Measurements from ENCODE around the gene TAF3.

Gene TAF3

DNA sequence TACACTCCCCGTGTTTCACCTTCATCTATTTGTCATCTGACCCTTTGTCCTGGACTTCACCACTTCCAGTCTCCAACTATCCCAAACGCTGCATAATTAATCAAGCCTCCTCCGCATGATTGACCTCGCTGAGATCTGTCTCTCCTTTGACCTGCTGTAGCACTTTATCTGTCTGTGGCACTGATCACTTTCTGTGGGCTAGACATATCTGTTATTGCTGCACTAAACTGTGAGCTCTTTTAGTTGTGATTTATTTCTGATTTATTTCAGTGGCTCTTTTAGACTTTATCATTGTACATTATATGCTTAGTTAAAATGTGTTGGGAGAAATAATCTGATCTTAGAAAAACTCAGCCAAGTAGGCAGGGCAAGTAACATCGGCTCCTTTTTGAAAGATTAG is 144.3 kb downstream of the TAF3 start:
- no peak for DNase-seq (ENCODE audit: low read depth in 2 of 2, low spot score in 1 of 2)

DNA sequence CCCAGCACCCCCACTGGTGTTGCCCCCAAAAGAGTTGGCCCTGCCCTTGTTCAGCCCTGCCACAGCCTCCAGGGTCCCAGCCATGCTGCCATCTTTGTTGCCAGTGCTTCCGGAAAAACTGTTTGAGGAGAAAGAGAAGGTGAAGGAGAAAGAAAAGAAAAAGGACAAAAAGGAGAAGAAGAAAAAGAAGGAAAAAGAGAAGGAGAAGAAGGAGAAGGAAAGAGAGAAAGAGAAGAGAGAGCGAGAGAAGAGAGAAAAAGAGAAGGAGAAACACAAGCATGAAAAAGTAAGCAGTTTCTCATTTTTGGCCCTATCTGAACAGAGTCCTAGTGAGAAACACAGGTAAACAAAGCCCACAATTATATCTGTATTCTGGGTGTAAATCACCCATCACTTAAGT is 147.2 kb downstream of the TAF3 start:
- no peak for DNase-seq (ENCODE audit: low read depth in 2 of 2, low spot score in 1 of 2)

DNA sequence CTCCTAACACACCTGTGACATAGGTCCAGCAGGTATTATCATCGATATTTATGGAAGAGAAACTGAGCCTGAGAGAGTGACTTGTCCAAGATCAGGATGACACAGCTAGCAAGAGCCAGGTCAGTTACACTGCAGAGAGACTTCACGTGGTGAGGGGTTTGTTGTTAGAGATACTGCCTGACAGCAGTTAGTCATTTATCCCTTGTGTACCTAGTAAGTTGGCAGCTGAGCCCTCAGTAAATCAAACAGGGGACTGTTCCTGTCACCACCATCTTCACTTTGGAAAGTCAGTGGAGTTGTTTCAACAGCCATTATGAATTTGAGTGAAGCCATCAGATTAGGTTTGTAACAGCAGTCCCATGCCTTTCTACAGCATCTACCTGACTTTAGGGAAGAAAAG is 148.7 kb downstream of the TAF3 start:
- no peak for DNase-seq (ENCODE audit: low read depth in 2 of 2, low spot score in 1 of 2)

DNA sequence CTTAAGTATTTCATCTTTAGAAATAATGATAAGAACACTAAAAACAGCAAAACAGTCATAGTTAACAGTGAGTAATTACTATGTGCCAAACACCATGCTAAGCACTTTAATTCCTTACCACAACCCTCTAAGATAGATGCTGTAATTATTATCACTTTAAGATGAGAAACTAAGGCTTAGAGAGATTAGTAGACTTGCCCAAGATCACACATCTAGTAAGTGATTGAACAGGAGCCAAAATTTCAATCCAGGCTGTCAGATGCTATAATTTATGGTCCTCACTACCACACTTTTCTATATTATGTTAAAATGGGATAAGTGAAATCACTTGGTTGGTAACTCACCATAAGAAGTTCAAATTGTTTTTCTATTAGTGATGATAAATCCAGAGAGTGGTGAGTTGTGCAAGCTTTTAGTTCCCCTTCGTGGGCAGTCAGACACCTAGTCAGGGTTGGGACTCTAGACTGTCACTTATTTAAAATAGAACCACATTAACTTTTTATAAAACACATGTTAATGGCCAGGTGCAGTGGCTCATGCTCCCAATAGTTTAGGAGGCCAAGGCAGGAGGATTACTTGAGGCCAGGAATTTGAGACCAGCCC is 150.3 kb downstream of the TAF3 start:
- DNase-seq (ENCODE audit: low read depth in 2 of 2, low spot score in 1 of 2) = no peak

DNA sequence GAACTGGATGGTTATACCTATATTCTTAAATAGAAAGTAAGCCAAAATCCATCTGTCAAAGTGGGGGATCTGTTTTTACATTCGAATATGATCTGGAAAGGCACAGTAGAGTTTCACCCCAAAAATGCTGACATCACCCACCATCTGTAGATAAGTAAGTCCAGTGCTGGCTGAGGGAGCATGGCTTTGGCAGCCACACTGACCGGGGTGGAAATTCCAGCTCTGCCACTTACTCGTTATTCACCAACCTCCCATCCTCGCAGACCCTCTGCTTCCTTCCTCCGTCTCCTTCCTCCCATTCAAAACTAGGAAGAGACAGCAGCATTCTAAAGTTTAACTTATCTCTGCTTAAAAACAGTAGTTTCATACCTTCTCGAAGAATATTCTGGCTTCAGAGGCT is 151.3 kb downstream of the TAF3 start:
- DNase-seq (ENCODE audit: low read depth in 2 of 2, low spot score in 1 of 2) = no peak

DNA sequence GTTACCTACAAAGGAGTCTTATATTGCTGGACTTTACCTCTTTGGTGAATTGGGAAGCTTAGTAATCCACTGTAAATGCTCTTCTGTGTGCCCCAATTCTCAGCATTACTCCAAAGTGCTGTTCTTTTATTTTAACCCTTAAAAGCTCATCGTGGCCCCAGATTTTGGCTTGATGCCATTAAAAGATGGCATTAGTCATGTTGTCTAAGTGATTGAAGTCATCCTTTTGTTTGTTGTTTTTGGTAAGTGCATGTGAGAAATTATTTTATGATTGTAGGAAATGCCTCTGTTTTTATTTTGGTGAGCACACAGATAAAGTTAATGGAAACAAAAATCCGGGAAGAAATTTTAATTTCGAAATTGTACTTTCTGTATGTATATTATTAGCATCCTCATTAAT is 153.6 kb downstream of the TAF3 start:
- DNase-seq (ENCODE audit: low read depth in 2 of 2, low spot score in 1 of 2) = no peak

DNA sequence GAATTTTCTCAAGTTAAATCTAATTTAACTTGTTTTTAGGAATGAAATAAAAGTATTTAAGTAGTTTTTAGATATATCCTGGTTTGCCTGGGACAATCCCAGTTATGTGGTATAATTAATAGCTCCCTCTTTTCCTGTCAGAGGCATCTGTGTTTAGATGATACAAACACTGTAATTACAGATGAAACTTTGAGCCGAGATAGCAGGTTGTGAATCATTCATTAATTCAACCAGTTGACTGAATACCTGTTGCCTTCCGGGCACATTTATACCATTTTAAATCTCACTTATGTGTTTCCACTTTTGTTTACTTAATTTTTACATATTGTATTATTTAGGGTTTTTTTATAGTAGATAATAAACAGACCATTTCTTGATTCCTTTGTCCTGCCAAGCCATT is 154.1 kb downstream of the TAF3 start:
- DNase-seq (ENCODE audit: low read depth in 2 of 2, low spot score in 1 of 2) = no peak

DNA sequence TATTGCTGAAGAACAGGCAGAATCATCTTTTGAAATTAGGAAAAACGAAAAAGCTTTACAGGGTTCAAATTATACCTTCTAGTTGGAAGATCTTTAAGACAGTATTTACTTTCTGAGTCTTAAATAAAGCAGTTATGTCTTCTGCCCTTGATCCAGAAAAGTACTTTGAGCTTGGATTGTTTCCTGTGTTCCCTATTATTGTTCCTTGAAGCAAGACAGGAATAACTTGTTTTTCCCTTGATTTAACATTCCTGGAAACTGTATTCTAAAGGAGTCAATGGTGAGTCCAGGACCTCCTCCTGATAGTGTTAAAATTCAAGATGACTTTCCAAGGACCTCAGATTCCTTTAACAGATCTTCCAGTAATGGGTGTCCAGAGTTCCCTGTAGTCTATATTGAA is 161.9 kb downstream of the TAF3 start:
- no peak for DNase-seq (ENCODE audit: low read depth in 2 of 2, low spot score in 1 of 2)

DNA sequence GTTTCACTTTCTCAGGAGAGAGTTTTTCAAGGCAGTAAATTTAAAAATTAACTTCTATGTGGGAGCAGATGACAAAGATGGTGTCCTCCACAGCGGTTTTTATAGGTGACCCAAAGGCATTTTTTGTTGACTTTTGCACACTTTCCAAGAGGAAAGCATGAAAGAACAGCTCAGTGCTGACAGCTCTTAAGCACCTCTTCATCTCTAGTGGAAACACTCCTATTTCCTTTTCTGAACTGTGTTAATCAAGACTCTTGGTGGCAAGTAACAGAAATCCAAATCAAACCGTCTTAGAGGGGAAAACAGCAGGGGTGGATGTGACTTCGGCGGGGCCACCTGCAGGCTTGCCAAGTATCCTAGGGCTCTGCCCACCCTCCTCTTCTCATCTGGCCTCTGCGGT is 164.4 kb downstream of the TAF3 start:
- DNase-seq (ENCODE audit: low read depth in 2 of 2, low spot score in 1 of 2) = no peak

DNA sequence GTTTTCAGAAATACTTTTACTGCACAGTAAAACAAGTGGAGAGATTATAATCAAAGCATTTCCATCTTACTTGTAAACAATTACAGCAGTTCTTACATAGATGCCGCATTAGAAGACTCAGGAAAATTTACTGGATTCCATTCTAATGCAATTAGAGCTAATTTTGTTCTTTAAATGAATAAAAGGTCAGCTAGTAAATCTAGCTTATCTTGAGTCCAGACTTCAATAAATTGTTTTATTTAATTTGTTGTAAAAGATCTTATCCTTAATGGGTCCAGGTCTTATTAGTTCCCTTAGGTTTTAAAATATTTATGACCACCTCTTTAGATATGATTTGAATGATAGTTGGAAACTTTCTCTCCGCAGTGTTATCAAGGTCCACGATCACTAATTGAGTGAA is 166.0 kb downstream of the TAF3 start:
- DNase-seq (ENCODE audit: low read depth in 2 of 2, low spot score in 1 of 2) = no peak

DNA sequence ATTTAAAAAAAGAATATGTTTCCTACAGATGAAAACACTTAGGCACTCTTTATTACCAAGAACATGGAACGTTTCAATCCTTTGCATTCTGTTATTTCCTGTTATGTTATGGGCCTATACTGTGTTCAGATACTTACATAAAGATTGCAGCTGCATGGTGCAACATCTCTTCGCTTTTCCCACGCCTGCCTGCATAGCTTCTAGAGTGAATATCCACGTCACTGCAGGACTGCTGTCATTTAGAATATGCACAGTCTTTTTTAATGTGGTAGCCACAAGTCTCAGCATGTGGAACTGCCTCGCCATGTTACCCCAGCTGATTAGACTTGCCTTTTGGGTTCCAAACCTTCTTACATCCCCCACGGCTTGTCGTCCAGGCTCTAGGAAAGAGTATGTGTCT is 166.6 kb downstream of the TAF3 start:
- no peak for DNase-seq (ENCODE audit: low read depth in 2 of 2, low spot score in 1 of 2)

DNA sequence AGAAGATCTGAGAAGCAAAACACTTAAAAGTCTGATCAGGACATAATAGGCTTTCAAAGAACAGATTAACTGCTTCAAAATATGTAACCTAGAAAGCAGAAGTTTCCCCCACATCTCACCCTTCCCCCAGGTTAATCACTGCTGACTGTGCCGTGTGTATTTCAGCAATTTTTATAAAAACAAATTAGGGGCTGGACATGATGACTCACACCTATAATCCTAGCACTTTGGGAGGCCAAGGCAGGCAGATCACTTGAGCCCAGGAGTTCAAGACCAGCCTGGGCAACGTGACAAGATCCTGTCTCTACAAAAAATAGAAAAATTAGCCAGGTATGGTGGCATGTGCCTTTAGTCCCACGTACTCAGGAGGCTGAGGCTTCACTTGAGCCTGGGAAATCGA is 168.5 kb downstream of the TAF3 start:
- DNase-seq (ENCODE audit: low read depth in 2 of 2, low spot score in 1 of 2) = no peak

DNA sequence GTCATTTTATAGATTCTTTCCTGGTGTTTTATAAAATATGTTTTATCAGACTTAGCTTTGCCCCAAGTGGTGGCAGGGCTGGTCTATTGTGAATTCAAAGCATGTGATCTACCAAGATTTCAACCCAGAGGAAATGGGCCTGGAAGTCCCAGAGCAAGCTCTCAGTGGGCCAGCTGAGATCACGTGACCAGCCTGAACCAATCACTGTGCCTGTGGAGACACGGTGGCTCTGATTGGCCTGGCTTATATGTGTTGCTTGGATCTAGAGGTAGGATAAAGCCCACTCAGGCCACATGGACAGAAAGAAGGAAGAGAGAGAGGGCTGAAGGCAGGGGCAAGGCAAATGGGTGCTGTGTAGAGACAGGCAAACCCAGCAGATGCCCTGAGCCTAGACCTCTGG is 170.7 kb downstream of the TAF3 start:
- DNase-seq (ENCODE audit: low read depth in 2 of 2, low spot score in 1 of 2) = no peak

DNA sequence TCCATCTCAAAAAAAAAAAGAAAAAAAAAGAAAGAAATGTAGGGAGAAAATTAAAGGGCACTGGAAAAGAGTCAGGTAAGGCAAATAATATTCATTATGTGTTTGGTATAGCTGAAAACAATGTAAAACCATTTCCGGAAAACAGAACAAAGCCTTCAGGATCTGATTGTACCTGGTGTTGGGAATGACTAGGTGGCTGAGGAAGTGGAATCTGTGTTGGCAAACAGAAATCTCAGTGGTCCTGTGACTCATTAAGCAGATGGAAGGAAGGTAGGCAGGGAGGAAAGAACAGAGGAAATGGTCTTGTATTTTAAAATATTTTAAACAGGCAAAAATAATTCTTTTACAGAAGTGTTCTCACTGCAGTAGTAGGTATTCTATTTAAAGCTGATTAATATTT is 180.5 kb downstream of the TAF3 start:
- no peak for DNase-seq (ENCODE audit: low read depth in 2 of 2, low spot score in 1 of 2)

DNA sequence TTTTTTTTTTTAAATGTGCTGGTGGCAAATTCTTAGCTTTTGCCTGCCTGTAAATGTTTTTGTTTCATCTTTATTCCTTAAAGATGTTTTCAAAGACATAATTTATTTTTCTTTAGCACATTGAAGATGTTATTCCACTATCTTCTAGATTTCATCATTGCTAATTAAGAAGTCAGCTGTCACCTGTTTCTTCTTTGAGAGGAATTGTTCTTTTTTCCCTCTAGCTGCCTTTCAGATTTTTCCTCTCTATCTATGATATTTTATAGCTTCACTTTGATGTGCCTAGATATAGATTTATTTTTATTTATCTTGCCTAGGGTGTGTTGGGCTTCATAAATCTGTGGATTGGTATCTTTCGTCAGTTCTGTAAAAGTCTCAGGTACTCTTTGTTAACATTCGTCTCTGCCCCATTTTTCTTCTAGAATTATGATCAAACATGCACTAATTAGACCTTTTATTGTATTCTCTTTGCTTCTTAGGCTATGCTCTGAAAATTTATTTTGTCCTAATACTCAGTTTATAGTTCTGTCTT is 186.2 kb downstream of the TAF3 start:
- no peak for DNase-seq (ENCODE audit: low read depth in 2 of 2, low spot score in 1 of 2)

DNA sequence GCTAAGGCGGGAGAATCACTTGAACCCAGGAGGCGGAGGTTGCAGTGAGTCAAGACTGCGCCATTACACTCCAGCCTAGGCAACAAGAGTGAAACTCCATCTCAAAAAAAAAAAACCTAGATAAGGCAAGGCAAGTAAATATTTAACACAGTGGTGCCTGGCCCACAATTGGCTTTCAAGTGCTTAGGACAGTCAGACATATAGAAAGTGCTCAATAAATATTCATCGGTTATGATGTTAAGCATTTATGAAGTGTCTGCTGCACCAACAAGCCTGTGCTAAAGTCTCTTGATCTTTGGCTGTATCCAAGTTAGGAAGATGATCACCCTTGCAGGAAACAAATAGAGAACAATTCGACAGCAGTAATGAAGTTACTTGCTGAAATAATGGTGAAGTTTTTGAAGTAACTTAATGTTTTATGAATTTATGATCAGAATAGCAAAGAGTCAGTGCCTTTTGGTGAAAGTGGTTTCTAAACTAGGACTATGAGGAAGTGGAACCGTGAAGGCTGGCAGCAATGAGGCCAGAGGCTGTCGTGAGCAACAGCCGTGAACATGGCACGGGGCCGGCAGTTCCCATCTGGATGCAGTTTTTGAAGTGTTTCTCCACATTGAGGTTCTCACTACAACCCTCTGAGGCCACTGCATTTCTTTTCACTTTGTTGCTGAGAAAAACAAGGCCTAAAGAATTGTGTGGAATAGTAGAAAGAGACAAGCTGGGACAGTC is 188.1 kb downstream of the TAF3 start:
- no peak for DNase-seq (ENCODE audit: low read depth in 2 of 2, low spot score in 1 of 2)

DNA sequence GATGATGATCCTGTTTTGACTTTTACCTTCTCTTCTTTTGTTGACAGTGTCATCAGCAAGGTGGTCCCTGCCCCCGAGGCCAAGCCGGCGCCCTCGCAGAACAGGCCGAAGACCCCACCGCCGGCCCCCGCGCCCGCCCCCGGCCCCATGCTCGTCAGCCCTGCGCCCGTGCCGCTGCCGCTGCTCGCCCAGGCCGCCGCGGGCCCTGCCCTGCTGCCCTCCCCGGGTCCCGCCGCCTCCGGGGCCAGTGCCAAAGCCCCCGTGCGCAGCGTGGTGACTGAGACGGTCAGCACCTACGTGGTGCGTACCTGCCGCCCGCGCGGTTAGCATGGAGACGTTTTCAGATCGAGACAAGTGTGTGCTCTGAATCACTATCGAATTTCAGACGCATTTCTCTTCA is 190.7 kb downstream of the TAF3 start:
- no peak for DNase-seq (ENCODE audit: low read depth in 2 of 2, low spot score in 1 of 2)

DNA sequence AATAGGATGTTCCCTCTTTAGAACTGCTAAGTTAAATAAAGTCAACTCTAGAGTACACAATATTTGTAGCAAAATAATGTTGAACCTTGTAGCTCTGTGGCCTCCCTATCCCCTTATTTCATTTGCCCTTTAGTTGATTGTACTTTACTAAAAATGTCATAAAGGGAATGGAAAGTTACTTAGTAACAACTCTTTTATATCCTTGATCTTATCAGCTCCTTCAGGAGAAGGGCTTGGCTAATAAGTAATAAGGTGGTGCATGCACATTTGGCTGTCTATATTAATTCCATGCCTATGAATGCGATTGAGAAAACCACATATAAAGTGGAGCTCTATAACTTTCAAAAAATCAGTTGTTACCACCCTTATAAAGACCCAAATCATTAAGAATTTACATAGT is 194.7 kb downstream of the TAF3 start:
- no peak for DNase-seq (ENCODE audit: low read depth in 2 of 2, low spot score in 1 of 2)

DNA sequence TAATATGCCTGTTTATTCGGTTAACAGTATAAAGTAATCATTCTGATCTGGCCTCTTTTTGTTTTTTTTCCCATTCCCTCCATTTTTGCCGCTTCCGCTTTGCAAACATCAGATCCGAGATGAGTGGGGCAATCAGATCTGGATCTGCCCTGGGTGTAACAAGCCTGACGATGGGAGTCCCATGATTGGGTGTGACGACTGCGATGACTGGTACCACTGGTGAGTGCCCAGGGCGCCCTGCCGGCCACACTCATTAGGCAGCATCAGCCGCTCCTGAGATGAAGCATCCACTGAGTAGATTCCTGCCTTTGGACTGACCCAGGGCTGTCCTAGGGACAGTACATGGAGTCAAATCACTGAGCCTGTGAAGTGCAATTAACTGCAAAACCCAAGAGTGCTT is 195.3 kb downstream of the TAF3 start:
- DNase-seq (ENCODE audit: low read depth in 2 of 2, low spot score in 1 of 2) = no peak

DNA sequence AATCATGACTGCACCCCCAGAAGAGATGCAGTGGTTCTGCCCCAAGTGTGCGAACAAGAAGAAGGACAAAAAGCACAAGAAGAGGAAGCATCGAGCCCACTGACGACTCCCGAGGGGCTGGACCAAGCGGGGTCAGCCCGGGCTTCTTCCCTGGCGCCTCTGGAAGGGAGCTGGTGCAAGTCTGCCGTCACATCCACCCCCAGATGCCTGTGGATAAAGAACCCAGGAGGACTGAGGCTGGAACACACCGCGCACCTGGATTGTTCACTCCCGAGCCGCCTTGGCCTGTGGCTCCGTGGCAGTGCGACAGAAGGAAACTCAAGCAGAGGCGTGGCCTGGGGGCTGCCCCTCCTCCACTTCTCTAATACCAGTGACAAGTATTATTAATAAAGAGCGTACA is 196.3 kb downstream of the TAF3 start:
- no peak for DNase-seq (ENCODE audit: low read depth in 2 of 2, low spot score in 1 of 2)

DNA sequence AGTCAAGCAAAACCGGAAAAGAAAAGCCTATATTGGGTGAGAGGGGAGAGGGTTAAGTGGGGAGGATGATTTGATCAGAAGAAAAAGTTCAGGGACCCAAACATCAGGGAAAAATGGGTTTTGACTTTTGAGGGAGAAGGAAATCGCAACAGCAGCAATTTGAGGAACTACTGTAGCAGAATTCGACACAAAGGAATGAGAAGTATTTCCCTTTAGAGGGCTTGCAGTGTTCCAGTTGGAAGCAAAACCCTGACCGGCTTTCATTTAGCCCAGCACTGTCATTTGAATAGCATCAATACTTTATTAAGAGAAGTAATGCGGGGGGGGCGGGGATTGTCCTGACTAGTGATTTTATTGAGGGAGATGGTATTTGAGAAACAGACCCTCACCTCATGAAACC is 199.0 kb downstream of the TAF3 start:
- DNase-seq (ENCODE audit: low read depth in 2 of 2, low spot score in 1 of 2) = no peak

DNA sequence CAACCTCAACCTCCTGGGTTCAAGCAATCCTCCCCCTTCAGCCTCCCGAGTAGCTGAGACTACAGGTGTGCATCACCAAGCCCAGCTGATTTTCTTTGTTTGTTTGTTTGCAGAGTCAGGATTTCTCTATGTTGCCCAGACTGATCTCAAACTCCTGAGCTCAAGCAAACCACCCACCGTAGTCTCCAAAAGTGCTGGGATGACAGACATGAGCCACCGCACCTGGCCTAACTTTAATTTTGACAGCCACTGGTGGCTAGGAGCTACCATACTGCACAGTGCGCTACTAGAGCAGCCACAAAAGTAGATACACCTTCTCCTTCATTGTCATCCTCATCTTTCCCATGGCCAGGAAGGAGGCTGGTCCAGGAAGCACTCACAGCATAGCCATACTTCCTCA is 205.0 kb downstream of the TAF3 start:
- no peak for DNase-seq (ENCODE audit: low read depth in 2 of 2, low spot score in 1 of 2)

DNA sequence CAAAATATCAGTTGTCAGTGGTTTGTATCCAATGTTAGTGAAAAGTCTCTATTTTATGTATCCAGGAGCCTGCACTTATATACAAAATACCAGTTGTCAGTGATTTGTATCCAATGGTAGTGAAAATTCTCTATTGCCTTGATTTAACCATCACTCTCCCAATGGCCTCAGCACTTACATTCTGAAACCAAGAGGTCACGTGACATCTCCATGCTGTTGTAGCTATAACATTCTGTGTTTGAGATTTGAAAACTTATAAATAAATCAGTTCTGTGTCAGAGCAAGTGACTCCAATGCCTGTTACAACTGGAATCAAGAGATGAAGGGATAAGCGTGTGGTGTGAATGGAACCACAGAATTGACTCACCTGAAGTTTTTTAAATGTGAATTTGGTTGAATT is 205.5 kb downstream of the TAF3 start:
- DNase-seq (ENCODE audit: low read depth in 2 of 2, low spot score in 1 of 2) = no peak

All from stimulated activated CD8-positive, alpha-beta memory T cell treated with anti-CD3 and anti-CD28 coated beads, Interleukin-4, amount 100 ng/mL, for 4 hours (primary cell).